Astrocyte (in vitro differentiated cells and primary cell): Measurements from ENCODE around the gene TSACC. TPM values are rescaled to one million over a fixed set of nuclear protein-coding genes. Genes with fewer than 3 reads are reported as not detected.

ENCODE experiments used
- DNase-seq: peaks from one replicate; pipeline ENCODE4 v3.0.0-alpha.2; 2010; ENCODE audit warnings: low read depth
- FAIRE-seq: peaks from 2 replicates; lab custom pipeline; 2011; peaks lifted over from hg19 to GRCh38; lab: Jason Lieb, UNC
- H2AFZ ChIP-seq: 2 replicates; pipeline ENCODE4 v1.6.0; 2012; ENCODE audit warnings: low read depth, low read length, inconsistent platforms
- H3K27ac ChIP-seq: 2 replicates; pipeline ENCODE4 v1.5.1; 2011; ENCODE audit warnings: low read depth, low read length, inconsistent platforms
- H3K27me3 ChIP-seq: 2 replicates; pipeline ENCODE4 v1.6.0; 2011; ENCODE audit warnings: low read length, inconsistent platforms; ENCODE audit not compliant: insufficient read depth
- H3K36me3 ChIP-seq: 2 replicates; pipeline ENCODE4 v1.5.1; 2011; ENCODE audit warnings: low read length, inconsistent platforms; ENCODE audit not compliant: insufficient read depth
- H3K4me1 ChIP-seq: 2 replicates; pipeline ENCODE4 v1.5.1; 2011; ENCODE audit warnings: low read length, inconsistent platforms; ENCODE audit not compliant: insufficient read depth
- H3K4me2 ChIP-seq: 2 replicates; pipeline ENCODE4 v1.6.0; 2012; ENCODE audit warnings: low read length, inconsistent platforms
- H3K4me3 ChIP-seq: 2 replicates; pipeline ENCODE4 v1.5.1; 2011; ENCODE audit warnings: low read depth, mild to moderate bottlenecking, low read length, inconsistent platforms; ENCODE audit not compliant: insufficient read depth
- H3K79me2 ChIP-seq: 2 replicates; pipeline ENCODE4 v1.6.0; 2012; ENCODE audit warnings: mild to moderate bottlenecking, low read length, inconsistent platforms; ENCODE audit not compliant: insufficient read depth
- H3K9ac ChIP-seq: 2 replicates; pipeline ENCODE4 v1.6.0; 2012; ENCODE audit warnings: mild to moderate bottlenecking, low read length, inconsistent platforms
- H3K9me3 ChIP-seq: 2 replicates; pipeline ENCODE4 v1.5.1; 2012; ENCODE audit warnings: low read depth, mild to moderate bottlenecking, low read length, inconsistent platforms; ENCODE audit not compliant: insufficient read depth
- H4K20me1 ChIP-seq: 2 replicates; pipeline ENCODE4 v1.6.0; 2012; ENCODE audit warnings: low read length, inconsistent platforms; ENCODE audit not compliant: insufficient read depth
- H3K27ac Mint-ChIP-seq: one replicate; pipeline ENCODE4 v1.8.0; 2021; ENCODE audit warnings: mild to moderate bottlenecking, mixed read lengths; ENCODE audit not compliant: unreplicated experiment
- H3K27me3 Mint-ChIP-seq: one replicate; pipeline ENCODE4 v1.8.0; 2021; ENCODE audit warnings: low read depth, mixed read lengths; ENCODE audit not compliant: unreplicated experiment
- H3K36me3 Mint-ChIP-seq: one replicate; pipeline ENCODE4 v1.8.0; 2021; ENCODE audit warnings: low read depth, mixed read lengths; ENCODE audit not compliant: unreplicated experiment
- H3K4me1 Mint-ChIP-seq: one replicate; pipeline ENCODE4 v1.8.0; 2021; ENCODE audit warnings: low read depth, mixed read lengths; ENCODE audit not compliant: unreplicated experiment
- H3K4me3 Mint-ChIP-seq: one replicate; pipeline ENCODE4 v1.8.0; 2021; ENCODE audit warnings: mild to moderate bottlenecking, moderate library complexity, mixed read lengths; ENCODE audit not compliant: unreplicated experiment
- H3K9me3 Mint-ChIP-seq: one replicate; pipeline ENCODE4 v1.8.0; 2021; ENCODE audit warnings: mild to moderate bottlenecking, mixed read lengths; ENCODE audit not compliant: unreplicated experiment
- CTCF ChIP-seq: IDR thresholded peaks from 2 replicates; pipeline ENCODE4 v1.5.1; 2011; ENCODE audit warnings: low read depth, mild to moderate bottlenecking, inconsistent platforms, low read length, moderate library complexity; ENCODE audit not compliant: insufficient read depth
- EZH2 ChIP-seq: IDR thresholded peaks from 2 replicates; pipeline ENCODE4 v1.6.1; 2012; ENCODE audit warnings: mild to moderate bottlenecking, low read length, inconsistent platforms; ENCODE audit not compliant: insufficient read depth
- total RNA-seq: library from RNA; stranded (reverse); gene quantifications from 2 replicates; pipeline ENCODE4 v1.2.1, GENCODE V29; 2021

The TSACC gene
- total RNA-seq, 1 donor from 2014 or later = 1.0 TPM

- FAIRE-seq (no peak), DNase-seq (no peak)
- Histone ChIP-seq H3K9ac (no peak overlapping the region), H3K79me2 (no peaks in the 10 kb centered on the region), H3K4me3 (no peak overlapping the region), H3K4me1 (peaks cover 3% of the 10 kb centered on the region), H3K9me3 (no peaks in the 10 kb centered on the region), H3K27ac (no peak overlapping the region), H3K4me2 (no peak overlapping the region), H4K20me1 (no peaks in the 10 kb centered on the region), H2AFZ (no peak overlapping the region), H3K36me3 (no peaks in the 10 kb centered on the region), H3K27me3 (peaks cover 14% of the 10 kb centered on the region)
- H3K4me1 Mint-ChIP-seq = peaks cover 3% of the 10 kb centered on the region
- no peak overlapping the region for H3K27ac Mint-ChIP-seq
- H3K27me3 Mint-ChIP-seq = peaks cover 42% of the 10 kb centered on the region
- no peaks in the 10 kb centered on the region for H3K9me3 Mint-ChIP-seq
- no peak overlapping the region for H3K4me3 Mint-ChIP-seq
- H3K36me3 Mint-ChIP-seq = no peaks in the 10 kb centered on the region
- TF ChIP-seq CTCF = no peak
Observed at GRCh38 chr1:156384007-156384406, 45.7 kb downstream of the TSACC start.

- H3K36me3 ChIP-seq = no peaks in the 10 kb centered on the region
- H3K27ac Mint-ChIP-seq = no peak overlapping the region
- no peaks in the 10 kb centered on the region for H3K9me3 Mint-ChIP-seq
- TF ChIP-seq CTCF (no peak), EZH2 (no peak)
- H3K4me3 Mint-ChIP-seq = no peak overlapping the region
- no peaks in the 10 kb centered on the region for H4K20me1 ChIP-seq
- DNase-seq = no peak
- no peak overlapping the region for H3K27ac ChIP-seq
- peaks cover 20% of the 10 kb centered on the region for H3K27me3 ChIP-seq
- peaks cover 49% of the 10 kb centered on the region for H3K27me3 Mint-ChIP-seq
- no peak overlapping the region for H3K9ac ChIP-seq
- FAIRE-seq = no peak
- H3K4me2 ChIP-seq = no peak overlapping the region
- H3K36me3 Mint-ChIP-seq = no peaks in the 10 kb centered on the region
- H3K4me3 ChIP-seq = no peak overlapping the region
- H3K4me1 ChIP-seq = peaks cover 3% of the 10 kb centered on the region
- no peaks in the 10 kb centered on the region for H3K79me2 ChIP-seq
- no peaks in the 10 kb centered on the region for H3K9me3 ChIP-seq
- no peak overlapping the region for H2AFZ ChIP-seq
- H3K4me1 Mint-ChIP-seq = no peaks in the 10 kb centered on the region
Observed at GRCh38 chr1:156384658-156385057, 46.3 kb downstream of the TSACC start.

GRCh38 chr1:156385534-156386031 lies 47.3 kb downstream of the TSACC start:
- Histone ChIP-seq H3K9ac (no peak overlapping the region), H3K27me3 (peaks cover 22% of the 10 kb centered on the region), H3K27ac (no peak overlapping the region), H3K36me3 (no peaks in the 10 kb centered on the region), H3K4me3 (no peak overlapping the region), H3K4me1 (peaks cover 3% of the 10 kb centered on the region), H3K4me2 (no peak overlapping the region), H3K79me2 (no peaks in the 10 kb centered on the region), H2AFZ (peak overlapping the region; percentile 4), H4K20me1 (no peaks in the 10 kb centered on the region), H3K9me3 (no peaks in the 10 kb centered on the region)
- TF ChIP-seq EZH2 (no peak), CTCF (peak; percentile 86)
- DNase-seq = peak; percentile 18
- Mint-ChIP-seq H3K27me3 (peaks cover 57% of the 10 kb centered on the region), H3K4me1 (no peaks in the 10 kb centered on the region), H3K27ac (no peak overlapping the region), H3K36me3 (no peaks in the 10 kb centered on the region), H3K4me3 (no peak overlapping the region), H3K9me3 (no peaks in the 10 kb centered on the region)
- peak; percentile 41 for FAIRE-seq
